Hematopoietic multipotent progenitor cell treated with erythropoietin and hydrocortisone succinate and interleukin-3 and kit ligand, for 6 days (in vitro differentiated cells): ENCODE data around the gene NMNAT3.

Experiments used
- DNase-seq: peaks from one replicate; pipeline ENCODE4 v3.0.0-alpha.2; 2015

The NMNAT3 gene

GRCh38 chr3:139537795-139538621 is 139.8 kb downstream of the NMNAT3 start:
- no peak for DNase-seq

DNA sequence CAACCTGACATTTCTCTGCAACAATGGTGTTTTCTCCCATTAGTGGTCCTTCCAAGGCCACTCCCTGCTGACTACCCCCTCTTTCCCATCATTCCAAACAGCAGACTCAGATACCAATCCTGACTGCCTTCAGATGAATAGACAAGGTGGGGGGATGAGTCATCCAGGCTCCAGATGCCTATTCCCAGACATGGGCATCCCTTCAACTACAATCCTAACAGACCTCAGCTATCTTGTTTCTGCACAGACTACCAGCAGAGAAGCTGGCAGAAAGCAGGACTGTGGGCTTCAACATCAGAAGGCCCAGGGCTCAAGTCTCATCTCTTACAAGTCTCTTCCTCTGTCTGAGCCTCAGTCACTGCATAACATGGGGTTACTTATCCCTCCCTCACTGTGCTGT is 140.4 kb downstream of the NMNAT3 start:
- DNase-seq: no peak

GRCh38 chr3:139534992-139535879 is 142.5 kb downstream of the NMNAT3 start:
- peak; percentile 52 for DNase-seq

GRCh38 chr3:139534455-139534812 is 143.3 kb downstream of the NMNAT3 start:
- DNase-seq: no peak

GRCh38 chr3:139533781-139534454 is 143.9 kb downstream of the NMNAT3 start:
- no peak for DNase-seq

DNA sequence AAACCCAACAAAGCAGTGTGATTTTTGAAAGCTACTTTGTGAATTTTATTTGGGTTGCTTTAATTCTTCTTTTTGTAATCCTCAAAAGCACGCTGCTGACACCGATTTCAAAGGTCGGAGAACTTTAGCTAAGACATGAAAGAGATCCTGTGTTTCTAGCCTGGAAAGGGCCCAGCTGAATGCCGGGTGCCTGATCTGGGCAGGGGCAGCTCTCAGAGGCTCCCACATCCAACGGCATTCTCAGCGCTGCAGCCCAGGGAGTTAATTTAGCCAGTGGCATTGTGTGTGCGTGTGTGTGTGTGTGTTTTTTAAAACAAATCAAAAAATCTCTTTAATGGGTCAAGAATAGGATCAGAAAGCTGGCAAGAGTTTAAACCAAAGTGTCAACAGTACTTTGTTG is 144.8 kb downstream of the NMNAT3 start:
- DNase-seq: no peak

GRCh38 chr3:139530717-139531116 is 147.1 kb downstream of the NMNAT3 start:
- no peak for DNase-seq

DNA sequence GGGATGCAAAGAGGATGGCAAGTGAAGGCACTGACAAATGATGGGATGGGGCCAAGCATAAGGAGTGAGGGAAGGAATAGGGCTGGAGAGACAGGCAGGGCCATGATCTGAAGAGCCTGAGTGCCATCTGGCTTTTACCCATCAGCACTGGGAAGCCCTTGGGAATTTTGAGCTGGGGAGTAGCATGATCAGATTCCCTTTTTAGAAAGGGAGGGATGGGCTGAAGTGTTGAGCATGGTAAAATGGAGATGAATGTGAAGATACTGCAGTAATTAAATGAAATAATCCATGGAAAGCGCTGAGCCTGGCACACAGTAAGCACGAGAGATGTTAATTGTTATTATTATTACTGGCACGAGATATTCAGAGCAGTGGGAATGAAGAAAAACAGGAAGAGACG is 148.1 kb downstream of the NMNAT3 start:
- no peak for DNase-seq

GRCh38 chr3:139528924-139529323 is 148.8 kb downstream of the NMNAT3 start:
- DNase-seq: no peak

DNA sequence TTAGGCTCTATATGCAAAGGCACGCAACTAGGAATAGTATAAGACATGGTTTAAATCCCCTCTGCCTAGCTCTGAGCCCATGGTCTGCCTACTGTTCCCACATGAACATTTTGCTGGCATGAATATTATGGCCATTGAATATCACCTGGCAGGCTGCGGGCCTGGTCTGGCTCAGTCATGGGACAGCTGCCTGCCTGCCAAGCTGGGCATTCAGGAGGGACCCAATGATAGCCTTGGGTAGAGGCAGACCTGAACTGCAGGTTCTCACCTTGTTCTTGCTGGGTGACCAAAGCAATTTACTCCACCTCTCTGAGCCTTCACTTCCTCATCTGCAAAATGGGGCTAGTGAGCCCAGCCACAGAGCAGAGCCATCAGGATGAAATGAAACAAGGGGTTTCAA is 149.5 kb downstream of the NMNAT3 start:
- DNase-seq: no peak

DNA sequence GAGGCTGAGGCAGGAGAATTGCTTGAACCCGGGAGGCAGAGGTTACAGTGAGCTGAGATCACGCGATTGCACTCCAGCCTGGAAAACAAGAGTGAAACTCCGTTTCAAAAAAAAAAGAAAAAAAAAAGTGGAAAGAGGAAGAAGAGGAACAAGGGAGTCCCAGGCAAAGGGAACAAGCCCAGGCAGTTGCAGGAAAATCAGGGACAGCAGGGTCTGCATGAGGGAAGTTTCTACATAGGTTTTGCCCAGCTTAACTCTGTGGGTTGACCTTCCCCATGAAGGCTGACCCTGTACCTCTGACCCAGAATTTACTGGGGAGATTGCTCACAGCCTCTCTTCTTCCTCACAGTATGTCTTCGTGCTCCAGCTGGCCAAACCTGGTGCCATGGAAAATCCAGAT is 150.5 kb downstream of the NMNAT3 start:
- no peak for DNase-seq

DNA sequence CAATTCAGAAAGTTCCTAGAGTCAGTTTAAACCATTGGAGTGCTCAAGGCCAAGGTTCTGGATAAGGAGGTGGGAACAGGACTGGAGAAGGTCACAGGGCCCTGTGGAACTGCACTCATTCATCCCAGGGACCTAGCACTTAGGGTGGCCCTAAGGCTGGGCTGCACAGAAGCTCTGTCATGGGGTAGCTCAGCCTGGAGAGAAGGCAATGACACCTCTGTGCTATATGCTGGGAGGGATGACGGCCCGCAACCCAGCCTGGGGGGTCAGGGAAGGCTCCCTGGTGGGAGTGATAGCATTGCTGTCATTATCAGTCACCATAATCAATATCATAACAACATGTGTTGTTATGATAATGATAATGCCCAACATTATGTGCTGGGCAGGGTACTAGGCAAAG is 151.6 kb downstream of the NMNAT3 start:
- no peak for DNase-seq

- no peak for DNase-seq
These were observed 152.7 kb downstream of the NMNAT3 start for GRCh38 chr3:139524841-139525636.

DNA sequence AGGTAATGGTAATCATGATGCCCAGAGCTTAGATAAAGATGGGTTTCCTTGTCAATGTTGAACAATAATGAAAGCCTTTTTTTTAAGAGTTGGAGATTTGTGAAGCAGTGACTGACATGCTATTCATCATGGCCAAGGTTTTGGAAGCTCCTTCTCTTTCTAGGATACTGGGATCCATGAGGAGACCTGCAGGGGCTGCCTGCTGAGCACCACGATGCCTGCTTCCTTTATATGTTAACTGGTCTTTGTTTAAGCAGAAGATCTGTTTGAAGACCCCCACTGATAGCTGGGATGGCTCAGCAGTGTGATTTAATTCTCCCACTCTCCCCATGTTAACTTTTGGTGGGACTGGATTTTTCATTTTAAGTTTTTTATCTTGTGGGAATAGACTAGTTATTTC is 154.1 kb downstream of the NMNAT3 start:
- no peak for DNase-seq

- DNase-seq: no peak
These were observed 154.6 kb downstream of the NMNAT3 start for GRCh38 chr3:139523166-139523565.

- peak; percentile 15 for DNase-seq
These were observed 155.4 kb downstream of the NMNAT3 start for GRCh38 chr3:139522421-139522820.

- DNase-seq: no peak
These were observed 156.0 kb downstream of the NMNAT3 start for GRCh38 chr3:139521816-139522215.

- DNase-seq: no peak
These were observed 156.6 kb downstream of the NMNAT3 start for GRCh38 chr3:139521144-139521543.

- DNase-seq: peak; percentile 46
These were observed 157.6 kb downstream of the NMNAT3 start for GRCh38 chr3:139519998-139520737.

- DNase-seq: no peak
These were observed 158.6 kb downstream of the NMNAT3 start for GRCh38 chr3:139518926-139519842.

DNA sequence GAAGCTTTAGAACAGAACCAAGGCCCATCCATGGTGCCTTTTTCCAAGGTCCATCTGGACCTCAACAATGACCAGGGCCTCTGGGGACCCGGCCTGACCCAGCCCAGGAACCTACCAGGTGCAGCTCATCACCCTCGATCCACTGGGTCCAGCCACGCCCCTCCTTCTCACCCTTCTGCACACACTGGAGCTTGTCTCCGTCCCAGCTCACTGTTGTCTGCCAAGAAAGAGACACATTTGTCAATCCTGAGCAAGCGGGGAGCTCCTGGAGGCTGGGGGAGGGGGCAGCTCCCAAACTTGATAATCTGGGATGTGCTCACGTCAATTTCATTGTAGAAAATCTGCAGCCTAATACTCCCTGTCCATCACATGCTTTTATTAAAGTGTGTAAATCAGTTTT is 159.5 kb downstream of the NMNAT3 start:
- DNase-seq: no peak
